Osteocyte (in vitro differentiated cells): ENCODE measurements around the gene ELP6. TPM values are rescaled to one million over a fixed set of nuclear protein-coding genes. Genes with fewer than 3 reads are reported as not detected.
A peak's percentile ranks its signal among the peaks of the same experiment; 100 is the strongest.

ENCODE experiments used
- DNase-seq: peaks from one replicate; pipeline ENCODE4 v3.0.0; 2021; ENCODE audit warnings: mixed read lengths; ENCODE audit not compliant: unreplicated experiment; ENCODE audit errors: extremely low spot score
- H3K27ac Mint-ChIP-seq: one replicate; pipeline ENCODE4 v1.8.0; 2021; ENCODE audit warnings: mild to moderate bottlenecking, mixed read lengths; ENCODE audit not compliant: unreplicated experiment
- H3K27me3 Mint-ChIP-seq: one replicate; pipeline ENCODE4 v1.8.0; 2021; ENCODE audit warnings: mixed read lengths; ENCODE audit not compliant: unreplicated experiment
- H3K36me3 Mint-ChIP-seq: one replicate; pipeline ENCODE4 v1.8.0; 2021; ENCODE audit warnings: mixed read lengths; ENCODE audit not compliant: unreplicated experiment
- H3K4me1 Mint-ChIP-seq: one replicate; pipeline ENCODE4 v1.8.0; 2021; ENCODE audit warnings: mixed read lengths; ENCODE audit not compliant: unreplicated experiment
- H3K4me3 Mint-ChIP-seq: one replicate; pipeline ENCODE4 v1.8.0; 2021; ENCODE audit warnings: mild to moderate bottlenecking, moderate library complexity, mixed read lengths; ENCODE audit not compliant: unreplicated experiment
- H3K9me3 Mint-ChIP-seq: one replicate; pipeline ENCODE4 v1.8.0; 2021; ENCODE audit warnings: mixed read lengths; ENCODE audit not compliant: unreplicated experiment
- CTCF ChIP-seq: fragments of 200-600 bp; sonication (generic); IDR thresholded peaks from 2 replicates; pipeline ENCODE4 v1.5.0; 2021; ENCODE audit warnings: antibody characterized with exemption, mild to moderate bottlenecking, moderate library complexity
- total RNA-seq: library from RNA; stranded (reverse); gene quantifications from 2 replicates; pipeline ENCODE4 v1.2.1, GENCODE V29; 2021

The ELP6 gene
- total RNA-seq, 1 donor from 2014 or later = 40.3 TPM

GRCh38 chr3:47455806-47456452 lies 57.6 kb downstream of the ELP6 start:
- H3K27ac Mint-ChIP-seq = peak overlapping the region; percentile 74
- no peaks in the 10 kb centered on the region for H3K27me3 Mint-ChIP-seq
- H3K9me3 Mint-ChIP-seq = peaks cover 5% of the 10 kb centered on the region
- no peak overlapping the region for H3K4me3 Mint-ChIP-seq
- DNase-seq = peak; percentile 23
- peaks cover 3% of the 10 kb centered on the region for H3K36me3 Mint-ChIP-seq
- peaks cover 10% of the 10 kb centered on the region for H3K4me1 Mint-ChIP-seq
- TF ChIP-seq CTCF = no peak

- no peaks in the 10 kb centered on the region for H3K27me3 Mint-ChIP-seq
- H3K4me3 Mint-ChIP-seq = no peak overlapping the region
These were observed 60.9 kb downstream of the ELP6 start for GRCh38 chr3:47452453-47453215.

More at GRCh38 chr3:47452453-47453215, 60.9 kb downstream of the ELP6 start:
- Mint-ChIP-seq H3K36me3 (peaks cover 7% of the 10 kb centered on the region), H3K27ac (no peak overlapping the region), H3K4me1 (peaks cover 10% of the 10 kb centered on the region), H3K9me3 (peaks cover 6% of the 10 kb centered on the region)
- DNase-seq = peak; percentile 38
- no peak for TF ChIP-seq CTCF

Other genes with a start within 250 kb of the ELP6 start
- 5.4 and 6.2 TPM in 2 replicates for gene KIF9, start 230.9 kb downstream of the ELP6 start, total RNA-seq
- gene KLHL18, start 230.8 kb downstream of the ELP6 start, total RNA-seq = 29.1 and 32.3 TPM in 2 replicates
- gene PTPN23, start 132.7 kb downstream of the ELP6 start, total RNA-seq = 57.7 and 60.8 TPM in 2 replicates
- 76.4 and 86.7 TPM in 2 replicates for gene SCAP, start 37.8 kb downstream of the ELP6 start, total RNA-seq
- 0.42 and 0.59 TPM in 2 replicates for gene CSPG5, start 65.2 kb upstream of the ELP6 start, total RNA-seq